Vagina (tissue), 2 donors: ENCODE results near the gene GRXCR2.

Source experiments
- POLR2A ChIP-seq, 2 donors: fragments of 450-650 bp; IDR thresholded peaks; one replicate each; pipeline ENCODE4 v1.6.1; 2017; ENCODE audit warnings: antibody characterized with exemption in 2 of 2, mild to moderate bottlenecking in 2 of 2, moderate library complexity in 2 of 2
- POLR2AphosphoS5 ChIP-seq, 2 donors: sonication (generic); formaldehyde crosslinking; IDR thresholded peaks; one replicate each; pipeline ENCODE4 v1.9.0; 2017; ENCODE audit warnings: antibody characterized with exemption in 2 of 2, mild to moderate bottlenecking in 2 of 2, low read depth in 1 of 2; ENCODE audit not compliant: insufficient read depth in 1 of 2
- TF ChIP-seq, protein P1 (sequence below), 3 experiments: fragments of 450-650 bp in 2 of 3; fragments of 200-600 bp in 1 of 3; sonication (generic) in 1 of 3; IDR thresholded peaks; one replicate each; pipeline ENCODE4 v1.5.1; 2017 to 2019; ENCODE audit warnings: antibody characterized with exemption in 3 of 3, mild to moderate bottlenecking in 2 of 3, moderate library complexity in 2 of 3

DNA sequence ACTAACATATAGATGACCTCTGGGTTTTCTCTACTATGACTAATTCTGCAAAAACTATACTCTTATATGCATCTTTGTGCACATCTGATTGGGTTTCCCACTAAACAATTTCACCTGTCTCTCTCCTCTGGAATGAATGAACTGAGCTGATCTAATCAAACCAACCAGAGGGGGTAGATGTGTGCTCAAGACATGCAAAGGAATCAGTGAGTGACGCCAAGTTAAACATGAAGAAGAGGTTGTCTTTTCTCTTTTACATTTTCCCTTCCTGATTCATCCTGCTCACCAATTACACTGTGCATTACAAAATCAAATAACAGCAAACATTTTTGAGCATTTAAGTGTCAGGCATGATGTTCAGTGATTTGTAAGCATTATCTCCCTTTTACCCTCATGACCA lies 29.6 kb upstream of the GRXCR2 start:
- TF ChIP-seq, protein P1, sequence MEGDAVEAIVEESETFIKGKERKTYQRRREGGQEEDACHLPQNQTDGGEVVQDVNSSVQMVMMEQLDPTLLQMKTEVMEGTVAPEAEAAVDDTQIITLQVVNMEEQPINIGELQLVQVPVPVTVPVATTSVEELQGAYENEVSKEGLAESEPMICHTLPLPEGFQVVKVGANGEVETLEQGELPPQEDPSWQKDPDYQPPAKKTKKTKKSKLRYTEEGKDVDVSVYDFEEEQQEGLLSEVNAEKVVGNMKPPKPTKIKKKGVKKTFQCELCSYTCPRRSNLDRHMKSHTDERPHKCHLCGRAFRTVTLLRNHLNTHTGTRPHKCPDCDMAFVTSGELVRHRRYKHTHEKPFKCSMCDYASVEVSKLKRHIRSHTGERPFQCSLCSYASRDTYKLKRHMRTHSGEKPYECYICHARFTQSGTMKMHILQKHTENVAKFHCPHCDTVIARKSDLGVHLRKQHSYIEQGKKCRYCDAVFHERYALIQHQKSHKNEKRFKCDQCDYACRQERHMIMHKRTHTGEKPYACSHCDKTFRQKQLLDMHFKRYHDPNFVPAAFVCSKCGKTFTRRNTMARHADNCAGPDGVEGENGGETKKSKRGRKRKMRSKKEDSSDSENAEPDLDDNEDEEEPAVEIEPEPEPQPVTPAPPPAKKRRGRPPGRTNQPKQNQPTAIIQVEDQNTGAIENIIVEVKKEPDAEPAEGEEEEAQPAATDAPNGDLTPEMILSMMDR (IDR thresholded peaks at IDR 0.05): no peak
- TF ChIP-seq POLR2A (IDR thresholded peaks at IDR 0.05) (no peak), POLR2AphosphoS5 (IDR thresholded peaks at IDR 0.05; ENCODE audit: insufficient read depth in 1 of 2, low read depth in 1 of 2) (no peak)
